SU-DHL-6 (cell line): Measurements from ENCODE around the gene KDM6B.

ENCODE experiments used
- EZH2phosphoT487 ChIP-seq: fragments of 200-600 bp; sonication (generic), shearing (Covaris generic); conservative IDR thresholded peaks from 2 replicates; pipeline ENCODE4 v1.6.1; 2018; ENCODE audit warnings: mild to moderate bottlenecking, antibody characterized with exemption, low read length, moderate library complexity, mixed read lengths
- TF ChIP-seq, protein P1 (sequence below): fragments of 200-600 bp; sonication (generic); IDR thresholded peaks from one replicate; pipeline ENCODE4 v1.5.1; 2017; ENCODE audit warnings: antibody characterized with exemption, mild to moderate bottlenecking, low read length, moderate library complexity; ENCODE audit not compliant: insufficient read depth, poor library complexity, severe bottlenecking

DNA sequence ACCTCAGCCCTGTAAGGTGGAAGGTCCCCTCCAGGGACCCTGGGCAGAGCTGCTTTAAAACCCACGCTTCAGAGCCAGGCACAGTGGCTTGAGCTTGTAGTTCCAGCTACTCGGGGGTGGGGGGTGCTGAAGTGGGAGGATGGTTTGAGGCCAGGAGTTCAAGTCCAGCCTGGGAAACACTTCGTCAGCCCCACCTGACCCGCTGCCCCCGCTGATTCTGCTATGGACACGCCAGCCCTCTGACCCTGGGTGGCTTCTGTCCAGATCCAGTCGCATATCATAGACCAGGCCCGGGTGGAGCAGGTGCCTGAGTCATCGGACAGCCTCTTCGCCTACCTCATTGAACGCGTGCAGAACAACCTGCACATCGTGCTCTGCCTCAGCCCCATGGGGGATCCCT, 35.2 kb upstream of the KDM6B start:
- TF ChIP-seq, protein P1, sequence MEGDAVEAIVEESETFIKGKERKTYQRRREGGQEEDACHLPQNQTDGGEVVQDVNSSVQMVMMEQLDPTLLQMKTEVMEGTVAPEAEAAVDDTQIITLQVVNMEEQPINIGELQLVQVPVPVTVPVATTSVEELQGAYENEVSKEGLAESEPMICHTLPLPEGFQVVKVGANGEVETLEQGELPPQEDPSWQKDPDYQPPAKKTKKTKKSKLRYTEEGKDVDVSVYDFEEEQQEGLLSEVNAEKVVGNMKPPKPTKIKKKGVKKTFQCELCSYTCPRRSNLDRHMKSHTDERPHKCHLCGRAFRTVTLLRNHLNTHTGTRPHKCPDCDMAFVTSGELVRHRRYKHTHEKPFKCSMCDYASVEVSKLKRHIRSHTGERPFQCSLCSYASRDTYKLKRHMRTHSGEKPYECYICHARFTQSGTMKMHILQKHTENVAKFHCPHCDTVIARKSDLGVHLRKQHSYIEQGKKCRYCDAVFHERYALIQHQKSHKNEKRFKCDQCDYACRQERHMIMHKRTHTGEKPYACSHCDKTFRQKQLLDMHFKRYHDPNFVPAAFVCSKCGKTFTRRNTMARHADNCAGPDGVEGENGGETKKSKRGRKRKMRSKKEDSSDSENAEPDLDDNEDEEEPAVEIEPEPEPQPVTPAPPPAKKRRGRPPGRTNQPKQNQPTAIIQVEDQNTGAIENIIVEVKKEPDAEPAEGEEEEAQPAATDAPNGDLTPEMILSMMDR: no peak
- TF ChIP-seq EZH2phosphoT487: no peak
